K562 (cell line): ENCODE measurements around the gene STMP1. TPM values are rescaled to one million over a fixed set of nuclear protein-coding genes. Genes with fewer than 3 reads are reported as not detected.

ENCODE experiments used
- CREB1 ChIP-seq, 2 experiments: sonication (generic) in 1 of 2; formaldehyde crosslinking in 1 of 2; IDR thresholded peaks; 2 replicates each; pipeline versions ENCODE4 v1.6.1 to v1.8.0; 2012 to 2022; ENCODE audit warnings: inconsistent platforms in 1 of 2, mild to moderate bottlenecking in 1 of 2, missing genetic modification reagents in 1 of 2, moderate library complexity in 1 of 2
- CTBP1 ChIP-seq: fragments of 450-650 bp; IDR thresholded peaks from 2 replicates; pipeline ENCODE4 v1.6.1; 2016; ENCODE audit warnings: borderline replicate concordance
- CXXC5 ChIP-seq: fragments of 250-450 bp; sonication (Bioruptor Pico); IDR thresholded peaks from 2 replicates; pipeline ENCODE4 v1.8.0; 2022; ENCODE audit warnings: inconsistent platforms, mild to moderate bottlenecking, moderate library complexity
- DIDO1 ChIP-seq: fragments of 450-650 bp; IDR thresholded peaks from 2 replicates; pipeline ENCODE4 v1.6.1; 2016; ENCODE audit warnings: low read depth, missing biosample characterization, missing genetic modification characterization
- EGR1 ChIP-seq: fragments of 450-650 bp; conservative IDR thresholded peaks from 2 replicates; pipeline ENCODE4 v1.6.1; 2017; ENCODE audit warnings: mild to moderate bottlenecking
- FOXK2 ChIP-seq, 2 experiments: fragments of 450-650 bp; IDR thresholded peaks in 1 of 2; conservative IDR thresholded peaks in 1 of 2; 2 replicates each; pipeline ENCODE4 v1.6.1; 2016; ENCODE audit warnings: low read depth in 2 of 2, mild to moderate bottlenecking in 1 of 2
- HBP1 ChIP-seq: fragments of 450-650 bp; formaldehyde crosslinking; IDR thresholded peaks from 2 replicates; pipeline ENCODE4 v1.4.0; 2022; ENCODE audit warnings: missing genetic modification characterization
- MYC ChIP-seq, 2 experiments: fragments of 250-450 bp in 1 of 2; sonication (Bioruptor Pico) in 1 of 2; IDR thresholded peaks; 2 replicates each; pipeline versions ENCODE4 v1.5.1 to v1.6.1; 2012 to 2021; ENCODE audit warnings: low read depth in 2 of 2, borderline replicate concordance in 1 of 2, improper control_type of control experiment in 1 of 2, low read length in 1 of 2, mild to moderate bottlenecking in 1 of 2, moderate library complexity in 1 of 2
- PML ChIP-seq: IDR thresholded peaks from 2 replicates; pipeline ENCODE4 v1.6.1; 2012; ENCODE audit warnings: low read length, inconsistent platforms
- RCOR1 ChIP-seq, 2 experiments: IDR thresholded peaks; 2 replicates each; pipeline ENCODE4 v1.6.1; 2012; ENCODE audit warnings: low read depth in 2 of 2, low read length in 2 of 2, borderline replicate concordance in 1 of 2, improper control_type of control experiment in 1 of 2
- TCF3 ChIP-seq: sonication (generic); formaldehyde crosslinking; IDR thresholded peaks from 2 replicates; pipeline ENCODE4 v1.4.0; 2020; ENCODE audit warnings: mild to moderate bottlenecking, missing genetic modification reagents
- TFAP4 ChIP-seq: sonication (generic); formaldehyde crosslinking; IDR thresholded peaks from 2 replicates; pipeline ENCODE4 v1.8.0; 2022; ENCODE audit warnings: missing genetic modification reagents, mild to moderate bottlenecking, moderate library complexity, borderline replicate concordance
- ZNF311 ChIP-seq: fragments of 250-450 bp; sonication (Bioruptor Pico); IDR thresholded peaks from 2 replicates; pipeline ENCODE4 v1.4.0; 2020; ENCODE audit warnings: mild to moderate bottlenecking, moderate library complexity
- polyA plus RNA-seq, 8 experiments: library from polyadenylated mRNA; depleted of rRNA in 4 of 8; stranded (reverse) in 5 of 8; unstranded in 3 of 8; fragments of >200 nt; fragmentation: Nextera tagmentation in 2 of 8; fragmentation: Illumina TruSeq in 1 of 8; extraction: Ambion mirVana in 2 of 8; extraction: Trizol in 1 of 8; gene quantifications; 2 replicates each; pipeline versions ENCODE4 v1.2.1 to v1.2.3, GENCODE V29; 2011 to 2014; ENCODE audit warnings: inconsistent platforms in 1 of 8, missing spikeins in 1 of 8
- total RNA-seq, 7 experiments: library from RNA; depleted of rRNA in 6 of 7; stranded (reverse); fragments of >200 nt in 6 of 7; fragmentation: Illumina TruSeq in 2 of 7; extraction: Trizol in 2 of 7; gene quantifications; 2 replicates each; pipeline versions ENCODE4 v1.2.1 to v1.2.3, GENCODE V29; 2011 to 2021; ENCODE audit warnings: low replicate concordance in 1 of 7
- TF ChIP-seq, protein P1 (sequence below): fragments of 250-450 bp; sonication (Bioruptor Pico); IDR thresholded peaks from 2 replicates; pipeline ENCODE4 v1.4.0; 2020; ENCODE audit warnings: borderline replicate concordance
- TF ChIP-seq, protein P2 (sequence below): sonication (generic); formaldehyde crosslinking; IDR thresholded peaks from 2 replicates; pipeline ENCODE4 v1.8.1; 2023; ENCODE audit warnings: mild to moderate bottlenecking, missing genetic modification reagents
- TF ChIP-seq, protein P3 (sequence below), 2 experiments: IDR thresholded peaks; 2 replicates each; pipeline ENCODE4 v1.6.1; 2012; ENCODE audit warnings: improper control_type of control experiment in 2 of 2, low read depth in 2 of 2, low read length in 2 of 2, borderline replicate concordance in 1 of 2

STMP1 gene
- total and polyA plus RNA-seq, 9 of the 15 experiments (the other 6 are each of a cell fraction or from before 2014, with no cell fraction given) = 10.6 to 249 (median 56.8) TPM

GRCh38 chr7:135650831-135651573 is 11.3 kb upstream of the STMP1 start (continued):
- TF ChIP-seq, protein P1, sequence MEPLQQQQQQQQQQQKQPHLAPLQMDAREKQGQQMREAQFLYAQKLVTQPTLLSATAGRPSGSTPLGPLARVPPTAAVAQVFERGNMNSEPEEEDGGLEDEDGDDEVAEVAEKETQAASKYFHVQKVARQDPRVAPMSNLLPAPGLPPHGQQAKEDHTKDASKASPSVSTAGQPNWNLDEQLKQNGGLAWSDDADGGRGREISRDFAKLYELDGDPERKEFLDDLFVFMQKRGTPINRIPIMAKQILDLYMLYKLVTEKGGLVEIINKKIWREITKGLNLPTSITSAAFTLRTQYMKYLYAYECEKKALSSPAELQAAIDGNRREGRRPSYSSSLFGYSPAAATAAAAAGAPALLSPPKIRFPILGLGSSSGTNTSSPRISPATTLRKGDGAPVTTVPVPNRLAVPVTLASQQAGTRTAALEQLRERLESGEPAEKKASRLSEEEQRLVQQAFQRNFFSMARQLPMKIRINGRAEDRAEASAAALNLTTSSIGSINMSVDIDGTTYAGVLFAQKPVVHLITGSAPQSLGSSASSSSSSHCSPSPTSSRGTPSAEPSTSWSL (CRISPR knock-in tag) = no peak
- TF ChIP-seq EGR1 = no peak
- TF ChIP-seq RCOR1 (IDR thresholded peaks at IDR 0.05; ENCODE audit: borderline replicate concordance in 1 of 2, low read depth in 2 of 2, low read length in 2 of 2) = peak in 1 of 2 experiments; percentile 98; a peak in 2 of 4 replicates
- TF ChIP-seq FOXK2 (conservative IDR thresholded peaks at IDR 0.05 in 1 of 2, IDR thresholded peaks at IDR 0.05 in 1 of 2; ENCODE audit: low read depth in 2 of 2) = peak in 1 of 2 experiments; percentile 82; a peak in 3 of 4 replicates
- peak; percentile 61; the same call in 1 of the 2 replicates for TF ChIP-seq PML
- TF ChIP-seq, protein P2, sequence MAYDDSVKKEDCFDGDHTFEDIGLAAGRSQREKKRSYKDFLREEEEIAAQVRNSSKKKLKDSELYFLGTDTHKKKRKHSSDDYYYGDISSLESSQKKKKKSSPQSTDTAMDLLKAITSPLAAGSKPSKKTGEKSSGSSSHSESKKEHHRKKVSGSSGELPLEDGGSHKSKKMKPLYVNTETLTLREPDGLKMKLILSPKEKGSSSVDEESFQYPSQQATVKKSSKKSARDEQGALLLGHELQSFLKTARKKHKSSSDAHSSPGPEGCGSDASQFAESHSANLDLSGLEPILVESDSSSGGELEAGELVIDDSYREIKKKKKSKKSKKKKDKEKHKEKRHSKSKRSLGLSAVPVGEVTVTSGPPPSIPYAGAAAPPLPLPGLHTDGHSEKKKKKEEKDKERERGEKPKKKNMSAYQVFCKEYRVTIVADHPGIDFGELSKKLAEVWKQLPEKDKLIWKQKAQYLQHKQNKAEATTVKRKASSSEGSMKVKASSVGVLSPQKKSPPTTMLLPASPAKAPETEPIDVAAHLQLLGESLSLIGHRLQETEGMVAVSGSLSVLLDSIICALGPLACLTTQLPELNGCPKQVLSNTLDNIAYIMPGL (CRISPR knock-in tag) = 0 out of 2 replicates have a peak, but pooled peaks have one; percentile 54
- peak; percentile 98 for TF ChIP-seq CXXC5 (CRISPR knock-in tag)
- TF ChIP-seq CTBP1 = peak; percentile 96; the same call in 1 of the 2 replicates
- TF ChIP-seq MYC (IDR thresholded peaks at IDR 0.05; ENCODE audit: low read depth, low read length) = no peak
- TF ChIP-seq MYC (CRISPR knock-in tag; IDR thresholded peaks at IDR 0.05; ENCODE audit: borderline replicate concordance, low read depth) = no peak
- peak; percentile 71; the same call in 1 of the 2 replicates for TF ChIP-seq TFAP4 (CRISPR knock-in tag)
- TF ChIP-seq, protein P3, sequence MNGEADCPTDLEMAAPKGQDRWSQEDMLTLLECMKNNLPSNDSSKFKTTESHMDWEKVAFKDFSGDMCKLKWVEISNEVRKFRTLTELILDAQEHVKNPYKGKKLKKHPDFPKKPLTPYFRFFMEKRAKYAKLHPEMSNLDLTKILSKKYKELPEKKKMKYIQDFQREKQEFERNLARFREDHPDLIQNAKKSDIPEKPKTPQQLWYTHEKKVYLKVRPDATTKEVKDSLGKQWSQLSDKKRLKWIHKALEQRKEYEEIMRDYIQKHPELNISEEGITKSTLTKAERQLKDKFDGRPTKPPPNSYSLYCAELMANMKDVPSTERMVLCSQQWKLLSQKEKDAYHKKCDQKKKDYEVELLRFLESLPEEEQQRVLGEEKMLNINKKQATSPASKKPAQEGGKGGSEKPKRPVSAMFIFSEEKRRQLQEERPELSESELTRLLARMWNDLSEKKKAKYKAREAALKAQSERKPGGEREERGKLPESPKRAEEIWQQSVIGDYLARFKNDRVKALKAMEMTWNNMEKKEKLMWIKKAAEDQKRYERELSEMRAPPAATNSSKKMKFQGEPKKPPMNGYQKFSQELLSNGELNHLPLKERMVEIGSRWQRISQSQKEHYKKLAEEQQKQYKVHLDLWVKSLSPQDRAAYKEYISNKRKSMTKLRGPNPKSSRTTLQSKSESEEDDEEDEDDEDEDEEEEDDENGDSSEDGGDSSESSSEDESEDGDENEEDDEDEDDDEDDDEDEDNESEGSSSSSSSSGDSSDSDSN (IDR thresholded peaks at IDR 0.05; ENCODE audit: borderline replicate concordance in 1 of 2, low read depth in 2 of 2, low read length in 2 of 2) = peak in 1 of 2 experiments; percentile 70; a peak in 1 of 4 replicates
- TF ChIP-seq DIDO1 (tag) = no peak
- peak; percentile 91 for TF ChIP-seq CREB1 (IDR thresholded peaks at IDR 0.05)
- TF ChIP-seq CREB1 (CRISPR knock-in tag; IDR thresholded peaks at IDR 0.05) = peak; percentile 88
- no peak; the same call in 1 of the 2 replicates for TF ChIP-seq HBP1 (CRISPR knock-in tag)
- no peak for TF ChIP-seq ZNF311 (CRISPR knock-in tag)
- no peak; the same call in 1 of the 2 replicates for TF ChIP-seq TCF3
